OCI-LY3 (cell line): ENCODE data around the gene MAN1A1.

ENCODE experiments used
- EZH2phosphoT487 ChIP-seq: fragments of 200-600 bp; shearing (Covaris generic); IDR thresholded peaks from 2 replicates; pipeline ENCODE4 v1.6.1; 2018; ENCODE audit warnings: antibody characterized with exemption, mixed run types, low read depth
- TF ChIP-seq, protein P1 (sequence below): fragments of 200-600, 300-600 bp; sonication (generic); IDR thresholded peaks from 2 replicates; pipeline ENCODE4 v1.5.1; 2014; ENCODE audit warnings: antibody characterized with exemption, low read length, low read depth

- TF ChIP-seq, protein P1, sequence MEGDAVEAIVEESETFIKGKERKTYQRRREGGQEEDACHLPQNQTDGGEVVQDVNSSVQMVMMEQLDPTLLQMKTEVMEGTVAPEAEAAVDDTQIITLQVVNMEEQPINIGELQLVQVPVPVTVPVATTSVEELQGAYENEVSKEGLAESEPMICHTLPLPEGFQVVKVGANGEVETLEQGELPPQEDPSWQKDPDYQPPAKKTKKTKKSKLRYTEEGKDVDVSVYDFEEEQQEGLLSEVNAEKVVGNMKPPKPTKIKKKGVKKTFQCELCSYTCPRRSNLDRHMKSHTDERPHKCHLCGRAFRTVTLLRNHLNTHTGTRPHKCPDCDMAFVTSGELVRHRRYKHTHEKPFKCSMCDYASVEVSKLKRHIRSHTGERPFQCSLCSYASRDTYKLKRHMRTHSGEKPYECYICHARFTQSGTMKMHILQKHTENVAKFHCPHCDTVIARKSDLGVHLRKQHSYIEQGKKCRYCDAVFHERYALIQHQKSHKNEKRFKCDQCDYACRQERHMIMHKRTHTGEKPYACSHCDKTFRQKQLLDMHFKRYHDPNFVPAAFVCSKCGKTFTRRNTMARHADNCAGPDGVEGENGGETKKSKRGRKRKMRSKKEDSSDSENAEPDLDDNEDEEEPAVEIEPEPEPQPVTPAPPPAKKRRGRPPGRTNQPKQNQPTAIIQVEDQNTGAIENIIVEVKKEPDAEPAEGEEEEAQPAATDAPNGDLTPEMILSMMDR: no peak
- no peak for TF ChIP-seq EZH2phosphoT487
Measured at GRCh38 chr6:119269266-119270103, 80.1 kb downstream of the MAN1A1 start.
